GM18861 (cell line): ENCODE measurements around the gene WNK2.

Experiments
- ATAC-seq: cut with Tn5 transposase; IDR thresholded peaks from one replicate; pipeline ENCODE4 v1.9.1; 2021; ENCODE audit not compliant: unreplicated experiment

Gene WNK2

GRCh38 chr9:93161786-93162562 is 22.0 kb upstream of the WNK2 start:
- no peak for ATAC-seq

GRCh38 chr9:93164085-93164484 is 19.9 kb upstream of the WNK2 start:
- ATAC-seq, result no peak

- no peak for ATAC-seq
These were observed 17.2 kb upstream of the WNK2 start for GRCh38 chr9:93166699-93167098.

GRCh38 chr9:93167185-93167584 is 16.8 kb upstream of the WNK2 start:
- ATAC-seq, result no peak

DNA sequence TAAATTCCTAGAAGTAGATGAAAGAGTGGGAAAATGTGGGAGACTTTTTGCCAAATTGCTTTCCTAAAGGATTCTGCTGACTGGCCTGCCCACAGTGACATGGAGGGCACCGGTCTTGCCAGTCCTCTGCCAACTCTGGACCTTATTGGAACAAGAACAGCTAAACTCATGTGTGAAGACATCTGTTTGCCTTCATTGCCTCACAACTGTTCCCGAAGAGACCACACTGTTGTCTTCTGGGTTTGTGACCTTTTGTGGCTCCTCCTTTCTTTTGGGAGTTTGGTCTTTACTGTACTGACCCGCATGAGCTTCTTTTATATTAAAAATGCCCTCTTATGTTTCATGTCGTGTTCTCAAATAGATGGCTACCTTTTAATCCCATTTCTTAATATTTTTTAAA is 16.1 kb upstream of the WNK2 start:
- ATAC-seq, result no peak

- ATAC-seq, result no peak
These were observed 15.4 kb upstream of the WNK2 start for GRCh38 chr9:93168581-93168980.

DNA sequence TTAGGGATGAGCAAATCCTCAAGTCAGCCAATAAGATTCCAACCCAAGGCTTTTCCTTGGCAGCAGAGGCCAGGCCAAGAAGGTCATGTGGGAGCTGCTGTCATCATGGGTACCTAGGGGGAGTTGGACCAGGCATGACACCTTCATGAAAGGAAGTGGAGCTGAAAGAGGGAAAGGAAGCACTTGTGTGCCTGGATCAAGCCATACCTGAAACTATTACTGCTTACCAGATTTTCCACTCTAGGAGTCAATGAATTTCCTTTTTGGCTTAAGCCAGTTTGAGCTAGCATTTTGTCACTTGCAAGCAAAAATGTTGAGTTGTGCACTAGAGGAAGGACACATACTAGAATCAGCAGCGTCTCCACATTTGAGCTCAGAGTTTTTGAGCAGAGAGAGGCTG is 14.5 kb upstream of the WNK2 start:
- ATAC-seq, result no peak

DNA sequence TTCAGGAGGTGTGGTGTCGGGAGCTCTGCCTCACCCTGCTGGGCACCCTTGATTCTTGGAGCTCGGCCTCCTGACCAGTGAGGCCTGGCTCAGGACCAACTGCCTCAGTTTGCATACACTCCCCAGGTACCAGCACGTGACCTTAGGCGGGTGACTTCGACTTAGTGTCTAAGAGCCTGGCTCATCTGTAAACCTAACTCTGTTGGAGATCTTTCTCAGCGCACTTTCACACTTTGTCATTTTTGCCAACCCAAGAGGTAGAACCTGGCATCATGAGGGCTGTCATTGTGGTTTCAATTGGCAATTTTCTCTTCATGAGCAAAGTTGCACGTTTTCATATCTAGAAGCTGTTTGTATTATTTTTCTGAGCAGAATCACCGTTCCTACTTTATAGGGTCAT is 13.4 kb upstream of the WNK2 start:
- no peak for ATAC-seq

- ATAC-seq, result no peak
These were observed 12.5 kb upstream of the WNK2 start for GRCh38 chr9:93171261-93171990.

GRCh38 chr9:93172666-93173364 is 11.1 kb upstream of the WNK2 start:
- ATAC-seq, result no peak

GRCh38 chr9:93173365-93174051 is 10.4 kb upstream of the WNK2 start:
- no peak for ATAC-seq

GRCh38 chr9:93174976-93175375 is 9.0 kb upstream of the WNK2 start:
- no peak for ATAC-seq

- no peak for ATAC-seq
These were observed 6.3 kb upstream of the WNK2 start for GRCh38 chr9:93177676-93178075.

DNA sequence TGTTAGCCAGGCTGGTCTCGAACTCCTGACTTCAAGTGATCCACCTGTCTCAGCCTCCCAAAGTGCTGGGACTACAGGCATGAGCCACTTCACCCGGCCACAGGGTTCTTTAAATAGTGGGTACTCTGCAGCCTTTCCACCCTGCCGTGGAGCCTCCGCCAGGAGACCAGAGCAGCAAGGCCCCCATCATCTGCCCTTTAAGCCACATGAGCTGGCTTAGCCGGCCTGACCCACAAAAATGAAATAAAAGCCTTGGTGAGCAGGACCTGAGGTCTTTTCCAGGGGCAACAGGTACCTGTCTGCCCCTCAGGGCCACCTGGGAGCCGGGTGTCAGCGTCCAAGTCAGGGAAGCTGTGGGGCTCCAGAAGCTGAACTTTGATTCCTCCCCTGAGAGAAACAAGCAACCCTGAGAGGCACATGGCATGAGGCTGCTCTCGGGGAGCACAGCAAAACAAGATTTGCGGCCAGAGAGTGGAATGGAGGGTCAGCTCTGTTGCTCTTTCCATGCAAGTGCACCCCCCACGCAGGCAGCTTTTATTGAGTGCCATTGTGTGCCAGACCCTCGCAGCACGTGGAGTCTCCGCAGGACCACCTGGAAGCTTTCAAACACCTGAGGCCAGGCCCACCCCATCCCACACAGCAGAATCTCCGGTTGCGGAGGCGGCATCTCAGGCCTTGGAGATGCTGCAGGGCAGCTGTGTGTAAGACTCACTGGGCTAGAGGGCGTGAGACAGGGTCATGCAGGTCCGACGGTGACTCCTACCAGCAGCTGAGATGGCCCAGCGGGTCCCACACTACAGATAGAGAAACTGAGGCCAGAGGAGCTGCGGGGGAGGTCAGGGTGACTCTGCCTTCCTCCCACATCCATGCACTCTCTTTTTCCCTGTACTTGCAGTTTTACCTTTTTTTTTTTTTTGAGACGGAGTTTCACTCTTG is 4.8 kb upstream of the WNK2 start:
- ATAC-seq, result no peak

GRCh38 chr9:93180938-93181337 is 3.0 kb upstream of the WNK2 start:
- ATAC-seq, result no peak

- ATAC-seq, result no peak
These were observed 2.1 kb upstream of the WNK2 start for GRCh38 chr9:93181672-93182435.

DNA sequence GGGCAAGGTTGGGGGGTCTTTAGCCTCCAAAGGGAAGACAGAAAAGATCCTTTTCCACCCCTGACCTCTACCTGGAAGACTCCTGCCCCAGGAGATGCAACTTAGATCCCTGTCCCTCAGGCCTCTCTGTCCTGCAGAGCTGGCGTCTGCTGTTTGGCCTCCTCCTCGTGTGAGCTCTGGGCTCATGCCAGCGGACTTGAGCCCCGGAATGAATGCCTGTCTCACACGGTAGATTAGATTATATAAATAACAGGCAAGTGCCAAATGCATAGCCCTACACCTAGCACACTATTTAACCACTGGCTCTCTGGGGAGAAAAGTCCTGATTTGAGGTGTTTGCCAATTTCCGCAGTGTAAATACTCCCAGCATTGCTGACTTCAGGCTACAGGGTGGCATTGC is 1.4 kb upstream of the WNK2 start:
- no peak for ATAC-seq

DNA sequence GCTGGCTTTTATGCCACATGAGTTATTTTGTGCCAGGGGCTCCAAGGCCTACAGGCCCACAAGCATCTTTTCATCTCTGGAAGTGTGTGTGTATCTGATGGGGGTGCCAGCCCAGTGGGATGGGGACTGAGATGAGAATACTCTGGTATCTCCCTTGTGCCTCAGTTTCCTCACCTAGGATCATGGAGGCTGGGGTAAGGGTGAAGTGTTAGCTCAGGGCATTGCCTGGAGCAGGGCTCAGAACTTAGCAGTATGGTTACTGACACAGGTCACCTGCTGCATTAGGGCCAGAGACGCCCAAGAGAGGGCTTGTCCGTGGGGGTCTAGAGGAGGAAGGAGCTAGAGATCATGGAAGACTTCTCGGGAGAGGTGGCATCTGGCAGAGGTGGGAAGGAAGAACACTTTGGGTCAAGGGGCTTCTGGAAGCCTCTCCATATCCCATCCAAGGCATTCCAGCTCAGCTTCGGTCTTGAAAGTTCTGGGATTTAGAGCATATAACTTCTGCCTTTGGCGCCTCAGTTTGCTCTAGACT is 742 bp upstream of the WNK2 start:
- ATAC-seq, result no peak
